Transverse colon (tissue), 1 donor: Measurements from ENCODE around the gene OR7A10.

Source experiments
- EP300 ChIP-seq: sonication (generic); formaldehyde crosslinking; IDR thresholded peaks from one replicate; pipeline ENCODE4 v1.6.1; 2017; ENCODE audit warnings: antibody characterized with exemption, low read depth
- POLR2A ChIP-seq: fragments of 450-650 bp; IDR thresholded peaks from one replicate; pipeline ENCODE4 v1.6.1; 2016; ENCODE audit warnings: antibody characterized with exemption, mild to moderate bottlenecking, moderate library complexity

DNA sequence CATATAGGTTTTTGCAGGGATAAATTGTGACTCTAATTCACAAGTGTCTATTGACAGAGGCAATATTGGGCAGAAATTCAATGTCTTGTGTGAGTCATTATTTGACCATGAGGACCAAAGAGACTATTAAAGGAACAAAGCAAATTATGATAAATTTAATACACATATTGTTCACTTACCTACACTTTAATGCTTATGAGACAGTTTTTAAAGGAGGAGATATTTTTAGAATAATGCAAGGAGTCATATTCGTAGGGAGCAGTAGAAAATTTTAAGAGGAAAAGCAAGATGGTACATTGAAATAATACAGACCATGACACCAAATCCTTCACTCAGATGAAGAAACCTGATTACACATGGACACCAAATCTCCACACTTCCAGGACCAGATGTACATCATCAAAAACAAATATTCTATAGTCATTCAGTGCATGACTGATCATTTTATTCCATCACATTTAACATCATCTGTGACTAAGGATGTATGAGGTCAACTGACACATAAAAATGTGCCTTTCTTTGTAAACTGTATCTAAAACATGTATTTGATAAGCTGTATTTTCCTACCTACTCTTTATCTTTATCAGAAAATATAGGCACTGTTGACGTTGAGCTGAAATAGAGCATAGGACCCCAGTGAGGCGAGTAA, 41.4 kb upstream of the OR7A10 start:
- TF ChIP-seq EP300 (no peak), POLR2A (no peak)
